PC-9 (cell line): ENCODE results near the gene PAK4. TPM values are rescaled to one million over a fixed set of nuclear protein-coding genes. Genes with fewer than 3 reads are reported as not detected.
A peak's percentile ranks its signal among the peaks of the same experiment; 100 is the strongest.

Experiments used
- BruUV-seq: library from RNA; stranded (reverse); fragments of 400-500 nt; replicated peaks from 2 replicates; lab custom pipeline; 2021; lab: Mats Ljungman, UMichigan
- CTCF ChIA-PET: fragments of 300-600 bp; sonication (Branson Sonifier 250); formaldehyde crosslinking; loops from one replicate; lab custom pipeline; 2022; ENCODE audit warnings: antibody characterized with exemption; lab: Charles Lee
- POLR2A ChIA-PET: fragments of 300-600 bp; sonication (Branson Sonifier 250); formaldehyde crosslinking; loops from one replicate; lab custom pipeline; 2022; ENCODE audit warnings: antibody characterized with exemption; ENCODE audit not compliant: unreplicated experiment; lab: Charles Lee
- DNase-seq, 2 experiments: peaks; one replicate each; pipeline versions ENCODE4 v3.0.0 to v3.0.0-alpha.2; 2015 to 2022; ENCODE audit warnings: mixed read lengths in 1 of 2
- H2AFZ ChIP-seq: fragments of 200-600 bp; sonication (generic); 2 replicates; pipeline ENCODE4 v1.8.1; 2017; ENCODE audit warnings: antibody characterized with exemption
- H3F3A ChIP-seq: fragments of 200-600 bp; sonication (generic); 2 replicates; pipeline ENCODE4 v1.8.1; 2017; ENCODE audit warnings: antibody characterized with exemption, mild to moderate bottlenecking, low read depth; ENCODE audit not compliant: insufficient read depth
- H3K27ac ChIP-seq: fragments of 200-600 bp; sonication (generic); 2 replicates; pipeline ENCODE4 v1.6.1; 2016; ENCODE audit warnings: mixed run types
- H3K27me3 ChIP-seq: fragments of 200-600 bp; sonication (generic); 2 replicates; pipeline ENCODE4 v1.6.1; 2016; ENCODE audit warnings: low read depth, mixed run types; ENCODE audit not compliant: insufficient read depth
- H3K36me3 ChIP-seq: fragments of 200-600 bp; sonication (generic); 2 replicates; pipeline ENCODE4 v1.6.1; 2016; ENCODE audit warnings: low read depth, mixed run types
- H3K4me1 ChIP-seq: fragments of 200-600 bp; sonication (generic); replicated peaks from 2 replicates; pipeline ENCODE4 v1.6.1; 2016; ENCODE audit warnings: mixed run types; ENCODE audit not compliant: insufficient read depth
- H3K4me2 ChIP-seq: fragments of 200-600 bp; sonication (generic); 2 replicates; pipeline ENCODE4 v1.6.1; 2017; ENCODE audit warnings: mixed run types
- H3K4me3 ChIP-seq: fragments of 200-600 bp; sonication (generic); 2 replicates; pipeline ENCODE4 v1.6.1; 2016; ENCODE audit warnings: mixed run types
- H3K79me2 ChIP-seq: fragments of 200-600 bp; sonication (generic); 2 replicates; pipeline ENCODE4 v1.6.1; 2017; ENCODE audit warnings: low read depth, mixed run types
- H3K9me2 ChIP-seq: fragments of 200-600 bp; sonication (generic); 2 replicates; pipeline ENCODE4 v1.8.1; 2017; ENCODE audit warnings: mild to moderate bottlenecking; ENCODE audit not compliant: insufficient read depth
- H3K9me3 ChIP-seq: fragments of 200-600 bp; sonication (generic); 2 replicates; pipeline ENCODE4 v1.8.1; 2016; ENCODE audit warnings: low read depth; ENCODE audit not compliant: insufficient read depth
- H4K20me1 ChIP-seq: fragments of 200-600 bp; sonication (generic); 2 replicates; pipeline ENCODE4 v1.8.1; 2017; ENCODE audit not compliant: insufficient read depth
- CTCF ChIP-seq: fragments of 200-600 bp; sonication (generic); conservative IDR thresholded peaks from 2 replicates; pipeline ENCODE4 v1.6.1; 2017; ENCODE audit warnings: mixed run types, antibody characterized with exemption, mild to moderate bottlenecking, moderate library complexity
- EZH2 ChIP-seq: fragments of 200-600 bp; sonication (generic); IDR thresholded peaks from 2 replicates; pipeline ENCODE4 v1.8.0; 2017; ENCODE audit warnings: antibody characterized with exemption, low read depth
- intact Hi-C: fragments of 100-400 bp; cut with micrococcal nuclease; formaldehyde crosslinking; loops from one replicate; pipeline ENCODE4 v1.10.0; 2022; ENCODE audit not compliant: unreplicated experiment
- total RNA-seq: library from RNA; stranded (reverse); gene quantifications from 2 replicates; pipeline ENCODE4 v1.2.3, GENCODE V29; 2021

Gene PAK4
- total RNA-seq, 1 experiment from 2014 or later = 77.8 TPM

- no peak overlapping the region for H3K27ac ChIP-seq
- no peaks in the 10 kb centered on the region for H3K9me2 ChIP-seq
- ChIA-PET CTCF (interaction anchor here (0.5 kb wide), 1 partner anchor 984 kb away, joined by 7 read pairs; no protein-coding TSS in a partner anchor), POLR2A (no interaction called here)
- no peaks in the 10 kb centered on the region for H3K9me3 ChIP-seq
- peaks cover 47% of the 10 kb centered on the region for H4K20me1 ChIP-seq
- peaks cover 20% of the 10 kb centered on the region for H3K4me1 ChIP-seq
- H3K79me2 ChIP-seq = peaks cover 54% of the 10 kb centered on the region
- no peaks in the 10 kb centered on the region for H3K36me3 ChIP-seq
- peaks cover 14% of the 10 kb centered on the region; the same call in 1 of the 2 replicates for H3F3A ChIP-seq
- peak in 1 of 2 experiments; percentile 25 for DNase-seq
- no peak overlapping the region for H3K4me2 ChIP-seq
- no peak overlapping the region for H3K4me3 ChIP-seq
- H2AFZ ChIP-seq = no peak overlapping the region
- H3K27me3 ChIP-seq = no peaks in the 10 kb centered on the region
- no TSS peak for BruUV-seq
- TF ChIP-seq EZH2 (no peak), CTCF (no peak)
- intact Hi-C loops = no loop called here
Measured at GRCh38 chr19:39160889-39161672, 35.5 kb downstream of the PAK4 start.

GRCh38 chr19:39162441-39163043 is 37.0 kb downstream of the PAK4 start:
- H3K27me3 ChIP-seq = no peaks in the 10 kb centered on the region
- no peak overlapping the region for H3K27ac ChIP-seq
- no peaks in the 10 kb centered on the region for H3K9me3 ChIP-seq
- DNase-seq = no peak
- TF ChIP-seq EZH2 = no peak
- TF ChIP-seq CTCF = no peak
- H4K20me1 ChIP-seq = peaks cover 44% of the 10 kb centered on the region
- no peak overlapping the region for H3K4me3 ChIP-seq
- H3K4me2 ChIP-seq = no peak overlapping the region
- POLR2A ChIA-PET = no interaction called here
- peaks cover 23% of the 10 kb centered on the region for H3K4me1 ChIP-seq
- BruUV-seq = no TSS peak
- CTCF ChIA-PET = no interaction called here
- H3K9me2 ChIP-seq = no peaks in the 10 kb centered on the region
- H3F3A ChIP-seq = peaks cover 26% of the 10 kb centered on the region
- peaks cover 40% of the 10 kb centered on the region for H3K79me2 ChIP-seq
- H2AFZ ChIP-seq = no peak overlapping the region
- intact Hi-C loops = no loop called here
- H3K36me3 ChIP-seq = no peaks in the 10 kb centered on the region

- Histone ChIP-seq H3K4me1 (peaks cover 33% of the 10 kb centered on the region), H2AFZ (no peak overlapping the region), H3K9me2 (no peaks in the 10 kb centered on the region), H3K4me3 (no peak overlapping the region), H3K79me2 (peaks cover 38% of the 10 kb centered on the region), H3K9me3 (no peaks in the 10 kb centered on the region), H3F3A (peaks cover 26% of the 10 kb centered on the region), H3K4me2 (no peak overlapping the region), H3K36me3 (no peaks in the 10 kb centered on the region), H3K27ac (no peak overlapping the region), H4K20me1 (peaks cover 44% of the 10 kb centered on the region), H3K27me3 (no peaks in the 10 kb centered on the region)
- intact Hi-C loops = no loop called here
- no peak for TF ChIP-seq CTCF
- TF ChIP-seq EZH2 = no peak
- no peak for DNase-seq
- ChIA-PET POLR2A (no interaction called here), CTCF (no interaction called here)
- no TSS peak for BruUV-seq
Measured at GRCh38 chr19:39163621-39164020, 38.0 kb downstream of the PAK4 start.
